Endothelial cell of umbilical vein (primary cell): ENCODE measurements around the gene THSD4.

ENCODE experiments used
- EZH2 ChIP-seq: IDR thresholded peaks from 2 replicates; pipeline ENCODE4 v1.6.1; 2012; ENCODE audit warnings: borderline replicate concordance, low read depth, mild to moderate bottlenecking, moderate library complexity, low read length, inconsistent platforms; ENCODE audit not compliant: severe bottlenecking
- GATA2 ChIP-seq: IDR thresholded peaks from 2 replicates; pipeline ENCODE4 v1.7.0; 2011; ENCODE audit warnings: low read depth, mild to moderate bottlenecking, moderate library complexity, mixed read lengths, low read length; ENCODE audit not compliant: insufficient read length, insufficient read depth
- JUN ChIP-seq: IDR thresholded peaks from 2 replicates; pipeline ENCODE4 v1.6.1; 2011; ENCODE audit warnings: borderline replicate concordance, low read depth; ENCODE audit not compliant: insufficient read length, insufficient read depth
- MYC ChIP-seq: IDR thresholded peaks from one replicate; pipeline ENCODE4 v1.6.1; 2011; ENCODE audit warnings: mild to moderate bottlenecking, low read depth, low read length
- POLR2A ChIP-seq: IDR thresholded peaks from 2 replicates; pipeline ENCODE4 v1.6.1; 2012; ENCODE audit warnings: low read depth, mild to moderate bottlenecking, control low read depth, low read length
- POLR2AphosphoS5 ChIP-seq: IDR thresholded peaks from 2 replicates; pipeline ENCODE4 v1.6.1; 2012; ENCODE audit warnings: low read depth, mild to moderate bottlenecking, control low read depth, low read length, moderate library complexity; ENCODE audit not compliant: insufficient read depth
- TF ChIP-seq, protein P1 (sequence below), 2 donors: IDR thresholded peaks; 1 replicate in 1 of 2; 2 replicates in 1 of 2; pipeline ENCODE4 v1.5.1; 2011; ENCODE audit warnings: low read length in 2 of 2, mild to moderate bottlenecking in 2 of 2, moderate library complexity in 2 of 2, control low read depth in 1 of 2, inconsistent platforms in 1 of 2, low read depth in 1 of 2; ENCODE audit not compliant: insufficient read depth in 1 of 2; ENCODE audit errors: extremely low read depth in 1 of 2
- TF ChIP-seq, protein P2 (sequence below): IDR thresholded peaks from 2 replicates; pipeline ENCODE4 v1.6.1; 2011; ENCODE audit not compliant: insufficient read depth, insufficient read length

DNA sequence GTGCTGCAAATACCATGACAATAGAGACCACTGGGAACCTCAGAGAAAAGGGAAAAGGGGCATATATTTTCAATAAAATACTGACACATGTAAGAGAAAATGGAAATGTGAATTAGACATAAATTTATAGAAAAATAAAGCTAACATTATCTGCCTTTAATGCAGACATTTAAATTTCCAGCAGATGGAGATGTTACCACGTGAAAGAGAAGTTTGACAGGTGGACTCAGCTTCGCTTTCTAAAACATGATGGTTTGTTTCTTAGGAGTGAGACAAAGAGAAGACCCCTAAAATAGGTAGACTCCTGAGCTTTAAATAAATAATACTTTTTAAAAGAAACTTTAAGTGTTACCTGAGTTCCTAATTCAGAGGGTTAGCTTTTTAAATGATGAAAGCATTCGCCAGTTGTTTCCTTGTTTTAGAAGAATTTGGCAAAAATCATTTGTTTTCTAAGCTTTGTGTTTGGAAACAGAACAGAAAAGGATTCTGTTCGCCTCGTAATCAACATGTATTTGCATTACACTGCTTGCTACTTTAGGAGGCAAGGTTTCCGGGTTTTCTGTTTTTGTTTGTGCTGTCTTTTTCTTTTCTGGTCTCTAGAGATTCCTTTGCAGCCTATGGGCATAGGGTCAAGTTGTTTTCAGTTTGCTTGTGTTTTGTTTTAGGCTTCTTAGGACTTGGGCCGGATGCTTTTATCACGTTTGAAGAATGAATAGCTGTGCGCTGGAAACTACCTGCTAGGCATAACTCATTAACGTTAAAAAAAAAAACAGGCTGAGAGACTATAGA lies 271.4 kb downstream of the THSD4 start:
- TF ChIP-seq, protein P1, sequence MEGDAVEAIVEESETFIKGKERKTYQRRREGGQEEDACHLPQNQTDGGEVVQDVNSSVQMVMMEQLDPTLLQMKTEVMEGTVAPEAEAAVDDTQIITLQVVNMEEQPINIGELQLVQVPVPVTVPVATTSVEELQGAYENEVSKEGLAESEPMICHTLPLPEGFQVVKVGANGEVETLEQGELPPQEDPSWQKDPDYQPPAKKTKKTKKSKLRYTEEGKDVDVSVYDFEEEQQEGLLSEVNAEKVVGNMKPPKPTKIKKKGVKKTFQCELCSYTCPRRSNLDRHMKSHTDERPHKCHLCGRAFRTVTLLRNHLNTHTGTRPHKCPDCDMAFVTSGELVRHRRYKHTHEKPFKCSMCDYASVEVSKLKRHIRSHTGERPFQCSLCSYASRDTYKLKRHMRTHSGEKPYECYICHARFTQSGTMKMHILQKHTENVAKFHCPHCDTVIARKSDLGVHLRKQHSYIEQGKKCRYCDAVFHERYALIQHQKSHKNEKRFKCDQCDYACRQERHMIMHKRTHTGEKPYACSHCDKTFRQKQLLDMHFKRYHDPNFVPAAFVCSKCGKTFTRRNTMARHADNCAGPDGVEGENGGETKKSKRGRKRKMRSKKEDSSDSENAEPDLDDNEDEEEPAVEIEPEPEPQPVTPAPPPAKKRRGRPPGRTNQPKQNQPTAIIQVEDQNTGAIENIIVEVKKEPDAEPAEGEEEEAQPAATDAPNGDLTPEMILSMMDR (IDR thresholded peaks at IDR 0.05; ENCODE audit: extremely low read depth in 1 of 2, insufficient read depth in 1 of 2, low read depth in 1 of 2, low read length in 2 of 2) = peak; percentile 11 to 12
- TF ChIP-seq POLR2AphosphoS5 (no peak), GATA2 (no peak), POLR2A (no peak), EZH2 (no peak), JUN (no peak), MYC (no peak)
- TF ChIP-seq, protein P2, sequence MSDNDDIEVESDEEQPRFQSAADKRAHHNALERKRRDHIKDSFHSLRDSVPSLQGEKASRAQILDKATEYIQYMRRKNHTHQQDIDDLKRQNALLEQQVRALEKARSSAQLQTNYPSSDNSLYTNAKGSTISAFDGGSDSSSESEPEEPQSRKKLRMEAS = no peak
